ENCODE measurements around the gene TRIM15.

TRIM15 gene

GRCh38 chr6:30171677-30172471, 8.5 kb downstream of the TRIM15 start:
- Histone ChIP-seq H3K27ac (replicated peaks) (no peak overlapping the region), H3K4me3 (replicated peaks; ENCODE audit: insufficient read depth, low read length) (no peak overlapping the region), H3K27me3 (ENCODE audit: insufficient read depth, poor library complexity, severe bottlenecking) (peaks cover 46% of the 10 kb centered on the region)
- TF ChIP-seq POLR2AphosphoS5 (IDR thresholded peaks at IDR 0.05; ENCODE audit: low read depth) (no peak), GABPA (IDR thresholded peaks at IDR 0.05; ENCODE audit: low read depth) (no peak), SPI1 (IDR thresholded peaks at IDR 0.05; ENCODE audit: borderline replicate concordance, low read depth) (no peak)
- no peak for DNase-seq (ENCODE audit: low read depth in 1 of 2, low spot score in 1 of 2)

- H3K27ac ChIP-seq (replicated peaks): no peak overlapping the region
- no peak for TF ChIP-seq POLR2AphosphoS5 (IDR thresholded peaks at IDR 0.05; ENCODE audit: low read depth)
- no peak for TF ChIP-seq GABPA (IDR thresholded peaks at IDR 0.05; ENCODE audit: low read depth)
- TF ChIP-seq CTCF (IDR thresholded peaks at IDR 0.05; ENCODE audit: insufficient read depth, low read length): no peak
- no peak for TF ChIP-seq SPI1 (IDR thresholded peaks at IDR 0.05; ENCODE audit: borderline replicate concordance, low read depth)
- TF ChIP-seq REST (IDR thresholded peaks at IDR 0.05; ENCODE audit: insufficient replicate concordance, low read depth): no peak
- H3K4me3 ChIP-seq (replicated peaks; ENCODE audit: insufficient read depth, low read length): no peak overlapping the region
- peaks cover 50% of the 10 kb centered on the region for H3K27me3 ChIP-seq (ENCODE audit: insufficient read depth, poor library complexity, severe bottlenecking)
- no peak for DNase-seq (ENCODE audit: low read depth in 1 of 2, low spot score in 1 of 2)
These were observed 9.3 kb downstream of the TRIM15 start for GRCh38 chr6:30172681-30173080.

- TF ChIP-seq CTCF (IDR thresholded peaks at IDR 0.05; ENCODE audit: insufficient read depth, low read length) (no peak), SPI1 (IDR thresholded peaks at IDR 0.05; ENCODE audit: borderline replicate concordance, low read depth) (no peak), POLR2AphosphoS5 (IDR thresholded peaks at IDR 0.05; ENCODE audit: low read depth) (no peak), REST (IDR thresholded peaks at IDR 0.05; ENCODE audit: insufficient replicate concordance, low read depth) (no peak), GABPA (IDR thresholded peaks at IDR 0.05; ENCODE audit: low read depth) (no peak)
- H3K4me3 ChIP-seq (replicated peaks; ENCODE audit: insufficient read depth, low read length): no peak overlapping the region
- H3K27me3 ChIP-seq (ENCODE audit: insufficient read depth, poor library complexity, severe bottlenecking): peaks cover 43% of the 10 kb centered on the region
- no peak for DNase-seq (ENCODE audit: low read depth in 1 of 2, low spot score in 1 of 2)
- H3K27ac ChIP-seq (replicated peaks): no peak overlapping the region
These were observed 12.4 kb downstream of the TRIM15 start for GRCh38 chr6:30175765-30176164.

- peaks cover 19% of the 10 kb centered on the region for H3K27me3 ChIP-seq (ENCODE audit: insufficient read depth, poor library complexity, severe bottlenecking)
- TF ChIP-seq SPI1 (IDR thresholded peaks at IDR 0.05; ENCODE audit: borderline replicate concordance, low read depth): no peak
- no peak for TF ChIP-seq CTCF (IDR thresholded peaks at IDR 0.05; ENCODE audit: insufficient read depth, low read length)
- no peak for TF ChIP-seq GABPA (IDR thresholded peaks at IDR 0.05; ENCODE audit: low read depth)
- no peak for TF ChIP-seq REST (IDR thresholded peaks at IDR 0.05; ENCODE audit: insufficient replicate concordance, low read depth)
- no peak for TF ChIP-seq POLR2AphosphoS5 (IDR thresholded peaks at IDR 0.05; ENCODE audit: low read depth)
- no peak overlapping the region for H3K27ac ChIP-seq (replicated peaks)
- no peak for DNase-seq (ENCODE audit: low read depth in 1 of 2, low spot score in 1 of 2)
- H3K4me3 ChIP-seq (replicated peaks; ENCODE audit: insufficient read depth, low read length): no peak overlapping the region
These were observed 15.5 kb downstream of the TRIM15 start for GRCh38 chr6:30178837-30179236.

Measured in HL-60 (cell line).